ENCODE data around the gene CD164. TPM values are rescaled to one million over a fixed set of nuclear protein-coding genes. Genes with fewer than 3 reads are reported as not detected.

CD164 gene
- polyA plus RNA-seq, 1 donor (not counting 4 experiments of a cell fraction or from before 2014, with no cell fraction given): 244 TPM

DNA sequence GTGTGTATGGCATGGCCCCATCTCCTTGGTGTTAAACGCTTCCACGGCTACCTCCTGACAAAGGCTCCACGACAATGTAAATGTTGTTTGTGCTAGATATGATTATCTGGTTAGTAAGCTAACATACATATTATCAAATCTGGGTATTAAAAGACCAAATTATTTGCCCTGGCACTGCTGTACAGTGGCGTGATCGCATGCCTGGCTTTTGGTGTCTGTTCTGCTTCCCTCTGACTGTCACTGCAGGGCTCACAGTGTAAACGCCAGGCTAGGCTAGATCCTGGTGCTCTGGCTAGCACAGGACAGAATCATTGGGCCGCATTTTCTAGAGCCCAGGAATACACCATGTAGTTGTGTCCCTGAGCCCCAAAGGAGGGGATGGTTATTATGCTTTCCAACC is 38.7 kb downstream of the CD164 start:
- no peak overlapping the region for H3K4me3 ChIP-seq (ENCODE audit: control insufficient read depth in 2 of 3, extremely low read depth in 1 of 3, insufficient read depth in 2 of 3, low read depth in 1 of 3, low read length in 3 of 3)
- H3K27me3 ChIP-seq (ENCODE audit: control insufficient read depth, extremely low read depth, insufficient read depth, low read length): no peaks in the 10 kb centered on the region
- H3K9me3 ChIP-seq (ENCODE audit: control insufficient read depth, low read depth, low read length): no peaks in the 10 kb centered on the region
- H3K4me2 ChIP-seq (ENCODE audit: control insufficient read depth, extremely low read depth, insufficient read depth, low read depth, low read length): no peak overlapping the region
- no peak overlapping the region for H2AFZ ChIP-seq (ENCODE audit: control insufficient read depth, low read length)
- no peak overlapping the region for H3K27ac ChIP-seq (ENCODE audit: control insufficient read depth, insufficient read depth, low read length)
- FAIRE-seq: no peak
- dilution Hi-C loops (cut with MboI; ENCODE audit: extremely low pct_ligation_motif_present, low sequenced_read_pairs): no loop called here
- TF ChIP-seq, protein P1, sequence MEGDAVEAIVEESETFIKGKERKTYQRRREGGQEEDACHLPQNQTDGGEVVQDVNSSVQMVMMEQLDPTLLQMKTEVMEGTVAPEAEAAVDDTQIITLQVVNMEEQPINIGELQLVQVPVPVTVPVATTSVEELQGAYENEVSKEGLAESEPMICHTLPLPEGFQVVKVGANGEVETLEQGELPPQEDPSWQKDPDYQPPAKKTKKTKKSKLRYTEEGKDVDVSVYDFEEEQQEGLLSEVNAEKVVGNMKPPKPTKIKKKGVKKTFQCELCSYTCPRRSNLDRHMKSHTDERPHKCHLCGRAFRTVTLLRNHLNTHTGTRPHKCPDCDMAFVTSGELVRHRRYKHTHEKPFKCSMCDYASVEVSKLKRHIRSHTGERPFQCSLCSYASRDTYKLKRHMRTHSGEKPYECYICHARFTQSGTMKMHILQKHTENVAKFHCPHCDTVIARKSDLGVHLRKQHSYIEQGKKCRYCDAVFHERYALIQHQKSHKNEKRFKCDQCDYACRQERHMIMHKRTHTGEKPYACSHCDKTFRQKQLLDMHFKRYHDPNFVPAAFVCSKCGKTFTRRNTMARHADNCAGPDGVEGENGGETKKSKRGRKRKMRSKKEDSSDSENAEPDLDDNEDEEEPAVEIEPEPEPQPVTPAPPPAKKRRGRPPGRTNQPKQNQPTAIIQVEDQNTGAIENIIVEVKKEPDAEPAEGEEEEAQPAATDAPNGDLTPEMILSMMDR (optimal IDR thresholded peaks at IDR 0.05 in 1 of 3, IDR thresholded peaks at IDR 0.05 in 1 of 3, conservative IDR thresholded peaks at IDR 0.05 in 1 of 3; ENCODE audit: extremely low read depth in 1 of 3, insufficient read depth in 2 of 3, low read length in 3 of 3): no peak
- TF ChIP-seq EZH2 (IDR thresholded peaks at IDR 0.05; ENCODE audit: low read length): no peak
- H3K9me1 ChIP-seq (ENCODE audit: control insufficient read depth, extremely low read depth, insufficient read depth, low read length): no peaks in the 10 kb centered on the region
- H3K9ac ChIP-seq (ENCODE audit: control insufficient read depth, extremely low read depth, insufficient read depth, low read length): no peak overlapping the region
- no peak for DNase-seq (ENCODE audit: low read depth, low spot score)
- H3K36me3 ChIP-seq (ENCODE audit: control insufficient read depth in 2 of 2, extremely low read depth in 1 of 2, insufficient read depth in 2 of 2, low read length in 2 of 2): no peaks in the 10 kb centered on the region
- H3K4me1 ChIP-seq (ENCODE audit: control insufficient read depth, extremely low read depth, insufficient read depth, low read length): no peaks in the 10 kb centered on the region
- H3K79me2 ChIP-seq (ENCODE audit: control insufficient read depth, insufficient read depth, low read length): no peaks in the 10 kb centered on the region
- no peaks in the 10 kb centered on the region for H4K20me1 ChIP-seq (ENCODE audit: control insufficient read depth, extremely low read depth, insufficient read depth, low read length)

DNA sequence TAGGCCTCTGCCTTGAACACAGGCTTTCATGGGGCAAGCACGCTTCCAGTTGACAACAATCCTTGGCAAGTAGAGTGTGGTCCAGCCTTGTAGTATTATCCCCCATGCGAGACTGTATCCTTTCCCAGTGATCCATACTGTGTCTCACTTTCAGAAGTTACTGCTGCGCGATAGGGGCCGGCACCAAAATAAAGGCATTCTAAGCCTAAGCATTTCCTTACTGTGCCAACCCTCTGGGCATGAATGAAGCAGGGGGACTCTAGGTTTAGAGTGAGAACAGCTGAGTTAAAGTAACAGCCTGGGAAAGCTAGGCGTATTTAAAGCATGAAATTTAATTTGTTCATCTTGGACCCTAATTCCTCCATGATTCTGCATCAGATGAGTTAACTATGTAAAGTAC is 39.4 kb downstream of the CD164 start:
- Histone ChIP-seq H2AFZ (ENCODE audit: control insufficient read depth, low read length) (no peak overlapping the region), H3K27me3 (ENCODE audit: control insufficient read depth, extremely low read depth, insufficient read depth, low read length) (no peaks in the 10 kb centered on the region), H3K9ac (ENCODE audit: control insufficient read depth, extremely low read depth, insufficient read depth, low read length) (no peak overlapping the region), H3K4me2 (ENCODE audit: control insufficient read depth, extremely low read depth, insufficient read depth, low read depth, low read length) (no peak overlapping the region), H4K20me1 (ENCODE audit: control insufficient read depth, extremely low read depth, insufficient read depth, low read length) (no peaks in the 10 kb centered on the region), H3K9me1 (ENCODE audit: control insufficient read depth, extremely low read depth, insufficient read depth, low read length) (no peaks in the 10 kb centered on the region), H3K4me1 (ENCODE audit: control insufficient read depth, extremely low read depth, insufficient read depth, low read length) (no peaks in the 10 kb centered on the region), H3K27ac (ENCODE audit: control insufficient read depth, insufficient read depth, low read length) (no peak overlapping the region), H3K9me3 (ENCODE audit: control insufficient read depth, low read depth, low read length) (no peaks in the 10 kb centered on the region), H3K79me2 (ENCODE audit: control insufficient read depth, insufficient read depth, low read length) (no peaks in the 10 kb centered on the region), H3K4me3 (ENCODE audit: control insufficient read depth in 2 of 3, extremely low read depth in 1 of 3, insufficient read depth in 2 of 3, low read depth in 1 of 3, low read length in 3 of 3) (no peak overlapping the region), H3K36me3 (ENCODE audit: control insufficient read depth in 2 of 2, extremely low read depth in 1 of 2, insufficient read depth in 2 of 2, low read length in 2 of 2) (no peaks in the 10 kb centered on the region)
- DNase-seq (ENCODE audit: low read depth, low spot score) (no peak), FAIRE-seq (no peak)
- TF ChIP-seq EZH2 (IDR thresholded peaks at IDR 0.05; ENCODE audit: low read length): no peak
- TF ChIP-seq, protein P1 (optimal IDR thresholded peaks at IDR 0.05 in 1 of 3, IDR thresholded peaks at IDR 0.05 in 1 of 3, conservative IDR thresholded peaks at IDR 0.05 in 1 of 3; ENCODE audit: extremely low read depth in 1 of 3, insufficient read depth in 2 of 3, low read length in 3 of 3): no peak
- dilution Hi-C loops (cut with MboI; ENCODE audit: extremely low pct_ligation_motif_present, low sequenced_read_pairs): no loop called here

All from keratinocyte (primary cell).